ENCODE data around the gene PIP5KL1. TPM values are rescaled to one million over a fixed set of nuclear protein-coding genes. Genes with fewer than 3 reads are reported as not detected.

The PIP5KL1 gene, protein sequence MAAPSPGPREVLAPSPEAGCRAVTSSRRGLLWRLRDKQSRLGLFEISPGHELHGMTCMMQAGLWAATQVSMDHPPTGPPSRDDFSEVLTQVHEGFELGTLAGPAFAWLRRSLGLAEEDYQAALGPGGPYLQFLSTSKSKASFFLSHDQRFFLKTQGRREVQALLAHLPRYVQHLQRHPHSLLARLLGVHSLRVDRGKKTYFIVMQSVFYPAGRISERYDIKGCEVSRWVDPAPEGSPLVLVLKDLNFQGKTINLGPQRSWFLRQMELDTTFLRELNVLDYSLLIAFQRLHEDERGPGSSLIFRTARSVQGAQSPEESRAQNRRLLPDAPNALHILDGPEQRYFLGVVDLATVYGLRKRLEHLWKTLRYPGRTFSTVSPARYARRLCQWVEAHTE
- total RNA-seq (0.89 and 1.7 TPM in 2 replicates), polyA plus RNA-seq (3.4 and 3.5 TPM in 2 replicates)

DNA sequence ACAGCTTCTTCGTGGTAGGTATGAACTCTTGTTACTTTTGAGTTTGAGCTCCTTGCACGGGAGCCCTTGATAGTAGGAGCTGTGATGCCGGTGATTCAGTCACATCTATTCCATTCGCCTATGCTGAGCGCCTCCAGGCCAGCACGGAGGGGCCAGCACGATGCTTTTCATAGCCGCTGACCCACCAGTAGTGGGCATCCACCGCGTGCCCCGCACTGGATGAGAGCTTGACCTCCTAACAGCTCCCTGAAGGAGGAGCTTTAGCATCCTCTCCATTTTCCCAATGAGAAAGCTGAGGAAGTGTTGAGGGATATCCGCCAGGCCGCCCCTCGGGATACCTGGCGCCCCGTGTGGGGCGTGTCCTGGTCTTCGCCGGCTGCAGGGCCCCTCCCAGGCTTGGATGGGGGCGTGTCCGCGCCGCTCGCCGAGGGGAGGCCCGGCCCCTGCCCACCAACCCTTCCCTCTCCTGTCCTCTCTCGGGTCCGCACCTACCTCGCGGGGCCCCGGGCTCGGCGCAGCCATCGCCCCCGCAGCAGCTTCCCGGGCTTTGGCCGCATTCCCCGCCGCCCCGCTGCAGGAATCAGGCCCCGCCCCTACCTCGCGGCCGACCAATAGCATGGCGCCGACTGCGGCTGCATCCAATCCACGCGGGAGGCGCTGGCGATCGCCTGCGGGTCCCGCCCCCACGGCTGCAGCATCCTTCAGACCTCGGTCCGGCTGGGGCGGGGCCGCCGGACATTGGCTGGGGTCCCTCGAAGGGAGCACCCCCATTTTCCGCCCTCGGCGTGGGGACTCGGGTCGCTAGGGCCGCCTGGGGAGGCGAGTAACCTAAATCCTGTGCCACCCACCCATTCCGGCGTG, at the start of gene PIP5KL1:
TSS of gene PIP5KL1 (minus strand) at position 547 of the 861 bp plus-strand sequence. CDS start at position 522, 25 bp downstream.
- no peaks in the 10 kb centered on the region for H3K9me3 ChIP-seq (ENCODE audit: low read depth)
- H3K27ac ChIP-seq = no peak within 1 kb of the TSS
- H3K27me3 ChIP-seq = peaks cover 36% of the 10 kb centered on the region
- peak; percentile 88 to 92 for DNase-seq (ENCODE audit: low read depth in 1 of 2, low spot score in 1 of 2)
- TF ChIP-seq, protein P1, sequence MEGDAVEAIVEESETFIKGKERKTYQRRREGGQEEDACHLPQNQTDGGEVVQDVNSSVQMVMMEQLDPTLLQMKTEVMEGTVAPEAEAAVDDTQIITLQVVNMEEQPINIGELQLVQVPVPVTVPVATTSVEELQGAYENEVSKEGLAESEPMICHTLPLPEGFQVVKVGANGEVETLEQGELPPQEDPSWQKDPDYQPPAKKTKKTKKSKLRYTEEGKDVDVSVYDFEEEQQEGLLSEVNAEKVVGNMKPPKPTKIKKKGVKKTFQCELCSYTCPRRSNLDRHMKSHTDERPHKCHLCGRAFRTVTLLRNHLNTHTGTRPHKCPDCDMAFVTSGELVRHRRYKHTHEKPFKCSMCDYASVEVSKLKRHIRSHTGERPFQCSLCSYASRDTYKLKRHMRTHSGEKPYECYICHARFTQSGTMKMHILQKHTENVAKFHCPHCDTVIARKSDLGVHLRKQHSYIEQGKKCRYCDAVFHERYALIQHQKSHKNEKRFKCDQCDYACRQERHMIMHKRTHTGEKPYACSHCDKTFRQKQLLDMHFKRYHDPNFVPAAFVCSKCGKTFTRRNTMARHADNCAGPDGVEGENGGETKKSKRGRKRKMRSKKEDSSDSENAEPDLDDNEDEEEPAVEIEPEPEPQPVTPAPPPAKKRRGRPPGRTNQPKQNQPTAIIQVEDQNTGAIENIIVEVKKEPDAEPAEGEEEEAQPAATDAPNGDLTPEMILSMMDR (IDR thresholded peaks at IDR 0.05; ENCODE audit: low read depth, low read length) = peak; percentile 20
- H3K4me1 ChIP-seq (ENCODE audit: low read depth) = no peaks in the 10 kb centered on the region
- H3K36me3 ChIP-seq = no peaks in the 10 kb centered on the region
- peak within 1 kb of the TSS; percentile 43 for H3K4me3 ChIP-seq

DNA sequence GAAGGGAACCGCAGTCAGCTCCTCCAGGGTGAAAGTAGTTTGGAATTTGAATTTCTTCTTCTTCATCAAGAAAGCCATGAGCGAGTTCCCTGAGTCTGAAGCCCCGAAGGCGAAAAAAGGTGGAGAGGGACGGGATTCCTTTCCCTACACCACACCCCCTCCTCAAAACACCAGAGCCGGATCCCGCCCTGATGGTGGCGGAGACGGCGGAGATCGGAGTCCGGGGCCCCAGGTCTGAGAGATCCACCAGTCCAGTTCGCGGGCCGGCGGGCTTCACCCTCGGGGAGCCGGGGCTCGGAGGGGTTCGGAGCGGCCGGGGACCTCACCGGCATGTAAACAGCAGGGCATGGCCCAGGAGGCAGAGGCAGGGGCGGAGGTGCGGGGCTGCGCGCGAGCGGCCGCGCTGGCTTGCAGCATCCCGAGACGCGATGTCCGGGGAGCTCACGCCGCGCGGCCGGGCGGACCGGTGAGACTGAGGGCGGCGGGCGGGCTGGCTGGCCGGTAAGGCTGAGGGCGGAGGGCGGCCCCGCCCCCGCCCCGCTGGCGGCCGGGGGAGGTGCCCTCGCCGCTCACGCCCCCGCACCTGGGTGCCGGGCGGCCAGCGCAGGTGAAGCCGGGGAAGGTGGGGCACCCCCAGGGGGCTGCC, 49.6 kb upstream of the PIP5KL1 start:
- H3K27me3 ChIP-seq = no peaks in the 10 kb centered on the region
- TF ChIP-seq, protein P1 (IDR thresholded peaks at IDR 0.05; ENCODE audit: low read depth, low read length) = no peak
- H3K36me3 ChIP-seq = no peaks in the 10 kb centered on the region
- H3K4me1 ChIP-seq (ENCODE audit: low read depth) = peaks cover 49% of the 10 kb centered on the region
- H3K27ac ChIP-seq = peak overlapping the region; percentile 92
- DNase-seq (ENCODE audit: low read depth in 1 of 2, low spot score in 1 of 2) = peak in 1 of 2 donors; percentile 67
- no peaks in the 10 kb centered on the region for H3K9me3 ChIP-seq (ENCODE audit: low read depth)
- peak overlapping the region; percentile 99 for H3K4me3 ChIP-seq

DNA sequence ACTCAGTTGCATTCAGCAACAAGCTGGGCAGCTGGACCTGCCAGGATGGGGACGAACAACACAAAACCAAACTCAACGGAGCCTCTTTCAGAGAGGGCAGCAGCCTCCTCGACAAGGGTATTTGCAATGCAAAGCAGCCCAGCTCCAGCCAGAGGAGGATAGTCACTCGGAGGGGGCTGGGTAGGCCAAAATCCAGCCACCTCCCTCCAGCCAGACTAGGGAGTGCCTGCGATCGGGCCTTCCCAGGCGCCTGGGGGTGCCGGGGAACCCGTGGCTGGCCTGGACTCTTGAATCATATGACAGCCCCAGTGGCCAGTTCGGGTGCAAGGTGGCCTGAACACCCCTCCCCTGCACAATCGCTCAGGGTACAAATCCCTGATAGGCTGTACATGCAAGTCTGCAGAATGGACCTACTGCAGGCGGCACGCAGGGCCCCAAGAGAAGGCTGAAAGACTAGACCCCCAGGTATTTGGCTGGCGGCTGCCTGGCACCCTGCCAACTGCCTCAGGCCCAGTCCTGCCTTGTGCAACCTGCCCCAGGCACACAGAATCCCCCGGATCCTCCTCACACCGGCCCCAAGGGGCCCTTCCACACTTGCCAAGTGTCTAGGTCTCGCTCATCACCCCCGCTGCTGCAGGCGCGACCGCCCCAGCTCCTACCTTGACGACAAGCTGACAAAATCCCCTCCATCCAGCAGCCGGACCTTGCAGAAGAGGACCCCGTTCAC, 48.9 kb upstream of the PIP5KL1 start:
- peak overlapping the region; percentile 92 for H3K27ac ChIP-seq
- H3K27me3 ChIP-seq = no peaks in the 10 kb centered on the region
- no peaks in the 10 kb centered on the region for H3K9me3 ChIP-seq (ENCODE audit: low read depth)
- H3K36me3 ChIP-seq = no peaks in the 10 kb centered on the region
- DNase-seq (ENCODE audit: low read depth in 1 of 2, low spot score in 1 of 2) = peak; percentile 40 to 69
- H3K4me1 ChIP-seq (ENCODE audit: low read depth) = peaks cover 56% of the 10 kb centered on the region
- H3K4me3 ChIP-seq = peak overlapping the region; percentile 99
- TF ChIP-seq, protein P1 (IDR thresholded peaks at IDR 0.05; ENCODE audit: low read depth, low read length) = no peak

DNA sequence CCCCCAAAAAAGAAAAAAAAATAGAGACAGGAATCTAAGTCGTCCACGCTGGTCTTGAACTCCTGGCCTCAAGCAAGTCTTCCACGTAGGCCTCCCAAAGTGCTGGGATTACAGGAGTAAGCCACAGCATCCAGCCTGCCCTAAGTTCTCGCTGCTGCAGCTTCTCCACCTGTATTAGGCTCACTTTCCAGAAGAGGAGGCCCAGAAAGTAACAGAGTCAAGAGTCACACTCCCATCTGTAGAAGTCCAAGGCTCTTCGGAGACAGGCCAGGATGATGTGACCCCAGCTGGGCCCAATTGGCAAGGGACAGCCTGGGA, 48.4 kb upstream of the PIP5KL1 start:
- no peaks in the 10 kb centered on the region for H3K36me3 ChIP-seq
- peaks cover 61% of the 10 kb centered on the region for H3K4me1 ChIP-seq (ENCODE audit: low read depth)
- TF ChIP-seq, protein P1 (IDR thresholded peaks at IDR 0.05; ENCODE audit: low read depth, low read length) = no peak
- no peaks in the 10 kb centered on the region for H3K27me3 ChIP-seq
- H3K9me3 ChIP-seq (ENCODE audit: low read depth) = no peaks in the 10 kb centered on the region
- H3K4me3 ChIP-seq = peak overlapping the region; percentile 99
- no peak for DNase-seq (ENCODE audit: low read depth in 1 of 2, low spot score in 1 of 2)
- H3K27ac ChIP-seq = peak overlapping the region; percentile 92

Data from cardiac muscle cell (in vitro differentiated cells and primary cell).